Esophagus muscularis mucosa (tissue), 4 donors: ENCODE results near the gene TNF. TPM values are rescaled to one million over a fixed set of nuclear protein-coding genes. Genes with fewer than 3 reads are reported as not detected.

Experiments used
- DNase-seq: peaks from one replicate; pipeline ENCODE4 v3.0.0-alpha.2; 2017; ENCODE audit errors: extremely low spot score
- H3K27ac ChIP-seq, 4 donors: fragments of 200-600 bp; sonication (generic); replicated peaks in 1 of 4; 1 replicate in 3 of 4; 2 replicates in 1 of 4; pipeline ENCODE4 v1.5.1; 2016 to 2019; ENCODE audit warnings: mild to moderate bottlenecking in 1 of 4
- H3K27me3 ChIP-seq, 4 donors: fragments of 200-600 bp; sonication (generic); one replicate each; pipeline versions ENCODE4 v1.5.1 to v1.6.0; 2016 to 2019
- H3K36me3 ChIP-seq, 4 donors: fragments of 200-600 bp; sonication (generic); one replicate each; pipeline ENCODE4 v1.5.1; 2016 to 2019
- H3K4me1 ChIP-seq, 4 donors: fragments of 200-600 bp; sonication (generic); one replicate each; pipeline ENCODE4 v1.5.1; 2016 to 2019
- H3K4me3 ChIP-seq, 4 donors: fragments of 200-600 bp; sonication (generic); 1 replicate in 2 of 4; 2 replicates in 2 of 4; pipeline ENCODE4 v1.5.1; 2016 to 2019; ENCODE audit warnings: mild to moderate bottlenecking in 4 of 4, moderate library complexity in 1 of 4
- H3K9me3 ChIP-seq, 4 donors: fragments of 200-600 bp; sonication (generic); 1 replicate in 3 of 4; 2 replicates in 1 of 4; pipeline ENCODE4 v1.5.1; 2016 to 2019
- CTCF ChIP-seq, 3 experiments: fragments of 200-600 bp in 2 of 3; fragments of 450-650 bp in 1 of 3; sonication (generic) in 2 of 3; IDR thresholded peaks; one replicate each; pipeline ENCODE4 v1.5.1; 2017 to 2019; ENCODE audit warnings: antibody characterized with exemption in 3 of 3, mild to moderate bottlenecking in 2 of 3, moderate library complexity in 1 of 3
- EP300 ChIP-seq: sonication (generic); formaldehyde crosslinking; IDR thresholded peaks from one replicate; pipeline ENCODE4 v1.6.1; 2017; ENCODE audit warnings: antibody characterized with exemption
- POLR2A ChIP-seq: fragments of 450-650 bp; IDR thresholded peaks from one replicate; pipeline ENCODE4 v1.6.1; 2017; ENCODE audit warnings: antibody characterized with exemption, moderate library complexity, mild to moderate bottlenecking, low read depth
- POLR2AphosphoS5 ChIP-seq, 2 donors: sonication (generic); formaldehyde crosslinking; IDR thresholded peaks; one replicate each; pipeline ENCODE4 v1.6.1; 2017; ENCODE audit warnings: antibody characterized with exemption in 2 of 2
- WGBS: methylation state at CpG from one replicate; pipeline ENCODE4 v1.1.5; 2018; 5-methylcytosine and 5-hydroxymethylcytosine counted together
- intact Hi-C: fragments of 100-400 bp; cut with DNase I; formaldehyde crosslinking; loops from one replicate; pipeline ENCODE4 v1.15.1; 2023
- total RNA-seq, 4 donors: library from RNA; depleted of rRNA; stranded (reverse); fragments of >200 nt; gene quantifications; one replicate each; pipeline versions ENCODE4 v1.1.0 to v1.2.1, GENCODE V29; 2016

TNF gene
- total RNA-seq, 4 donors from 2014 or later: 0.17 to 1.5 TPM; not detected in 2

GRCh38 chr6:31529329-31530150, 45.8 kb upstream of the TNF start:
- intact Hi-C loops: no loop called here
- WGBS: 45% methylated on average over 7 of the region's 12 CpGs
- H3K27ac ChIP-seq: no peak overlapping the region
- no peaks in the 10 kb centered on the region for H3K4me1 ChIP-seq
- H3K27me3 ChIP-seq: no peaks in the 10 kb centered on the region
- no peaks in the 10 kb centered on the region for H3K9me3 ChIP-seq
- no peak for DNase-seq
- TF ChIP-seq EP300: no peak
- TF ChIP-seq POLR2A: no peak
- no peak for TF ChIP-seq POLR2AphosphoS5 (IDR thresholded peaks at IDR 0.05)
- TF ChIP-seq CTCF (IDR thresholded peaks at IDR 0.05): no peak
- no peak overlapping the region for H3K4me3 ChIP-seq
- H3K36me3 ChIP-seq: peaks cover 38 to 54% (median 53%) of the 10 kb centered on the region in 4 donors

- peaks cover 49 to 65% (median 64%) of the 10 kb centered on the region in 4 donors for H3K36me3 ChIP-seq
- H3K4me1 ChIP-seq: no peaks in the 10 kb centered on the region
- intact Hi-C loops: no loop called here
- no peak for DNase-seq
- TF ChIP-seq POLR2A: no peak
- no peak for TF ChIP-seq CTCF (IDR thresholded peaks at IDR 0.05)
- TF ChIP-seq EP300: no peak
- TF ChIP-seq POLR2AphosphoS5 (IDR thresholded peaks at IDR 0.05): no peak
- no peaks in the 10 kb centered on the region for H3K9me3 ChIP-seq
- H3K27ac ChIP-seq: no peak overlapping the region
- no peaks in the 10 kb centered on the region for H3K27me3 ChIP-seq
- 66% methylated on average over 6 of the region's 6 CpGs for WGBS
- no peak overlapping the region for H3K4me3 ChIP-seq
Observed at GRCh38 chr6:31530659-31531058, 44.7 kb upstream of the TNF start.

GRCh38 chr6:31531162-31531561, 44.2 kb upstream of the TNF start:
- intact Hi-C loops: no loop called here
- 77% methylated on average over 7 of the region's 7 CpGs for WGBS

GRCh38 chr6:31531771-31532643, 43.4 kb upstream of the TNF start:
- TF ChIP-seq POLR2AphosphoS5 (IDR thresholded peaks at IDR 0.05): no peak
- no peak for TF ChIP-seq EP300
- TF ChIP-seq CTCF (IDR thresholded peaks at IDR 0.05): no peak
- TF ChIP-seq POLR2A: no peak
- Histone ChIP-seq H3K36me3 (peaks cover 63 to 78% (median 77%) of the 10 kb centered on the region in 4 donors), H3K27me3 (no peaks in the 10 kb centered on the region), H3K4me3 (no peak overlapping the region), H3K9me3 (no peaks in the 10 kb centered on the region), H3K27ac (peak overlapping the region in 1 of 4 donors; percentile 2), H3K4me1 (peaks cover 0 to 11% (median 5%) of the 10 kb centered on the region in 4 donors)
- 67% methylated on average over 9 of the region's 9 CpGs for WGBS
- DNase-seq: no peak
- intact Hi-C loops: no loop called here

More at GRCh38 chr6:31531162-31531561, 44.2 kb upstream of the TNF start:
- H3K9me3 ChIP-seq: no peaks in the 10 kb centered on the region
- no peak for DNase-seq
- H3K4me1 ChIP-seq: peaks cover 0 to 3% (median 1%) of the 10 kb centered on the region in 4 donors
- peaks cover 54 to 70% (median 69%) of the 10 kb centered on the region in 4 donors for H3K36me3 ChIP-seq
- no peak for TF ChIP-seq POLR2AphosphoS5 (IDR thresholded peaks at IDR 0.05)
- TF ChIP-seq CTCF (IDR thresholded peaks at IDR 0.05): no peak
- no peak for TF ChIP-seq POLR2A
- no peak for TF ChIP-seq EP300
- no peaks in the 10 kb centered on the region for H3K27me3 ChIP-seq
- H3K4me3 ChIP-seq: no peak overlapping the region
- H3K27ac ChIP-seq: no peak overlapping the region
